ENCODE measurements around the gene FAM149A. TPM values are rescaled to one million over a fixed set of nuclear protein-coding genes. Genes with fewer than 3 reads are reported as not detected.

Gene FAM149A
- total RNA-seq, 1 experiment from 2014 or later, result 8.9 TPM

- TF ChIP-seq JUND (IDR thresholded peaks at IDR 0.05) (no peak), CBX3 (IDR thresholded peaks at IDR 0.05; ENCODE audit: low read depth) (no peak), SIN3A (IDR thresholded peaks at IDR 0.05; ENCODE audit: low read depth) (no peak), REST (IDR thresholded peaks at IDR 0.05; ENCODE audit: low read depth) (no peak), EZH2phosphoT487 (IDR thresholded peaks at IDR 0.05; ENCODE audit: borderline replicate concordance) (no peak), ELF1 (IDR thresholded peaks at IDR 0.05; ENCODE audit: borderline replicate concordance, low read depth) (no peak), CEBPB (IDR thresholded peaks at IDR 0.05; ENCODE audit: low read depth) (no peak), SP1 (IDR thresholded peaks at IDR 0.05; ENCODE audit: low read depth) (no peak), ZNF274 (IDR thresholded peaks at IDR 0.05; ENCODE audit: low read depth, low read length) (no peak), ZFX (IDR thresholded peaks at IDR 0.05) (no peak), EGR1 (IDR thresholded peaks at IDR 0.05; ENCODE audit: low read depth) (no peak), SRF (IDR thresholded peaks at IDR 0.05; ENCODE audit: low read depth) (no peak), FOSL1 (IDR thresholded peaks at IDR 0.05; ENCODE audit: low read depth) (no peak), POLR2A (IDR thresholded peaks at IDR 0.05; ENCODE audit: borderline replicate concordance, extremely low read depth, insufficient read depth, insufficient read length) (no peak)
- TF ChIP-seq, protein P1, sequence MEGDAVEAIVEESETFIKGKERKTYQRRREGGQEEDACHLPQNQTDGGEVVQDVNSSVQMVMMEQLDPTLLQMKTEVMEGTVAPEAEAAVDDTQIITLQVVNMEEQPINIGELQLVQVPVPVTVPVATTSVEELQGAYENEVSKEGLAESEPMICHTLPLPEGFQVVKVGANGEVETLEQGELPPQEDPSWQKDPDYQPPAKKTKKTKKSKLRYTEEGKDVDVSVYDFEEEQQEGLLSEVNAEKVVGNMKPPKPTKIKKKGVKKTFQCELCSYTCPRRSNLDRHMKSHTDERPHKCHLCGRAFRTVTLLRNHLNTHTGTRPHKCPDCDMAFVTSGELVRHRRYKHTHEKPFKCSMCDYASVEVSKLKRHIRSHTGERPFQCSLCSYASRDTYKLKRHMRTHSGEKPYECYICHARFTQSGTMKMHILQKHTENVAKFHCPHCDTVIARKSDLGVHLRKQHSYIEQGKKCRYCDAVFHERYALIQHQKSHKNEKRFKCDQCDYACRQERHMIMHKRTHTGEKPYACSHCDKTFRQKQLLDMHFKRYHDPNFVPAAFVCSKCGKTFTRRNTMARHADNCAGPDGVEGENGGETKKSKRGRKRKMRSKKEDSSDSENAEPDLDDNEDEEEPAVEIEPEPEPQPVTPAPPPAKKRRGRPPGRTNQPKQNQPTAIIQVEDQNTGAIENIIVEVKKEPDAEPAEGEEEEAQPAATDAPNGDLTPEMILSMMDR (IDR thresholded peaks at IDR 0.05 in 2 of 3, conservative IDR thresholded peaks at IDR 0.05 in 1 of 3; ENCODE audit: borderline replicate concordance in 1 of 3, insufficient read depth in 1 of 3, low read depth in 2 of 3, low read length in 2 of 3), result no peak
- RAD21 ChIA-PET (ENCODE audit: low non-redundant PET in 1 of 2, low total read pairs in 2 of 2, uncharacterized antibody in 2 of 2, unreplicated experiment in 2 of 2), result no interaction called here
- Histone ChIP-seq H3K9ac (ENCODE audit: low read length) (no peak overlapping the region), H3K4me2 (ENCODE audit: low read length) (no peak overlapping the region), H4K20me1 (ENCODE audit: insufficient read depth) (no peaks in the 10 kb centered on the region), H3K27ac (ENCODE audit: low read depth, low read length) (no peak overlapping the region), H3K27me3 (ENCODE audit: insufficient read depth, low read length) (no peaks in the 10 kb centered on the region), H3K4me3 (replicated peaks in 1 of 2; ENCODE audit: low read depth in 1 of 2, low read length in 2 of 2) (no peak overlapping the region), H3K36me3 (ENCODE audit: control insufficient read depth in 1 of 2, insufficient read depth in 2 of 2, low read length in 2 of 2) (no peaks in the 10 kb centered on the region), H3K9me2 (ENCODE audit: insufficient read depth) (no peaks in the 10 kb centered on the region), H3K4me1 (ENCODE audit: control insufficient read depth in 1 of 2, insufficient read depth in 2 of 2, low read length in 2 of 2) (no peaks in the 10 kb centered on the region), H3K9me3 (ENCODE audit: control insufficient read depth in 1 of 2, insufficient read depth in 1 of 2, low read depth in 1 of 2, low read length in 2 of 2) (no peaks in the 10 kb centered on the region), H3K79me2 (ENCODE audit: insufficient read depth, low read length) (no peaks in the 10 kb centered on the region), H2AFZ (ENCODE audit: low read depth, low read length, poor library complexity, severe bottlenecking) (no peak overlapping the region)
- DNase-seq (ENCODE audit: low read depth, low spot score), result no peak
- POLR2A ChIA-PET, result no interaction called here
- CTCF ChIA-PET, result no interaction called here
- intact Hi-C loops (cut with micrococcal nuclease), result no loop called here
- BruUV-seq (replicated peaks), result no TSS peak
- ATAC-seq, result no peak
Observed at GRCh38 chr4:186167605-186168004, 63.1 kb downstream of the FAM149A start.

Data from HCT116 (cell line).